ENCODE measurements around the gene IMMT. TPM values are rescaled to one million over a fixed set of nuclear protein-coding genes. Genes with fewer than 3 reads are reported as not detected.
A peak's percentile ranks its signal among the peaks of the same experiment; 100 is the strongest.

IMMT gene
- total and polyA plus RNA-seq, 2 experiments from 2014 or later, result 71.0 to 96.7 TPM

DNA sequence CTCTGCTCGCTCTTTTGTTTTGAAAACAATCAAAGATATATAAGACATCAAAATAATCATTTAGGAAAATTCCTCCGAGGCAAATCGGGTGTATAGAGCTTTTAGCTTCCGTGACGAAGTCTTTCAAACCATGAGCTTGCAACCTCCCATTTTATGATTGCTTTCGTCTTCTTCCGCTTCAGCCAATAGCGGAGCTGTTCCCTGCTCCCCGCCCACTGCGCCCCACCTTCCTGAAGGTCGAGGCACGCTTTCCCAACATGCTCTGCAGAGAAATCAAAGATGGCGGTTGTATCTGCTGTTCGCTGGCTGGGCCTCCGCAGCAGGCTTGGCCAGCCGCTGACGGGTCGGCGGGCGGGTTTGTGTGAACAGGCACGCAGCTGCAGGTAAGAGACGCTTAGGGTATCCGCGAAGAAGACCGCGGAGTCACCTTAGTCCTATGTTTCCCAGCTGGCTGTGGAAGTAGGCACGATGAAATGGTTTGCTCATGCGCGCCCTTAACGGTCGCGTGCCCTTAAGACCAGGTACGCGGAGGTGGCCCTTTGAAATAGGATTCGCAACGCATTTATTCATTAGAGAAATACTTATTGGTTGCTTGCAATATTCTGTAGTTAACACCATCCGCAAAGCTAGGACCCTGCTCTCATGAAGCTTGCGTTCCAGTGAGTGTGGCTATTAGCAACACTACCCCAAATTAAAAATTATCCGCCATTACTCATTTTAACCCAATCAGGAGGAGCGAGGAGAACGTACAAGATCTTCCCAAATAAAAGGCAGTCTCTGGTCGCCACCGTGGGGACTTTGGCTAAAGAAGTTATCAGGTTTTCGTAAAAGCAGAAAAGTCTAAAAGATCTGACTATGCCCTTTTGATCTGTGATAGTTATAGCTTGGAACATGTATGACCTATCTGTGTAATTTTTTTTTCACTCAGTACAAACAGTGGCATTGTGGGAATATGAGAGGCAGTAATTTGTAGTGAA is 89.0 kb downstream of the IMMT start, which contains the start of gene PTCD3:
Gene PTCD3 (plus strand): TSS at position 267 of the 977 bp plus-strand sequence. CDS start 13 bp downstream, at position 280.
- DNase-seq (ENCODE audit: low spot score) (peak; percentile 98), ATAC-seq (peak; percentile 94)
- Histone ChIP-seq H2AFZ (peak within 1 kb of the TSS; percentile 45; the same call in 1 of the 2 replicates), H4K20me1 (replicated peaks; ENCODE audit: insufficient read depth) (peaks cover 39% of the 10 kb centered on the region), H3K27ac (ENCODE audit: low read depth) (peak within 1 kb of the TSS; percentile 76), H3K79me2 (replicated peaks; ENCODE audit: insufficient read depth) (peaks cover 92% of the 10 kb centered on the region), H3K27me3 (ENCODE audit: insufficient read depth) (no peaks in the 10 kb centered on the region), H3K4me2 (peak within 1 kb of the TSS; percentile 94), H3K4me1 (ENCODE audit: insufficient read depth) (peaks cover 14% of the 10 kb centered on the region), H3K4me3 (peak within 1 kb of the TSS; percentile 89), H3K36me3 (ENCODE audit: insufficient read depth) (peaks cover 19% of the 10 kb centered on the region; the same call in 1 of the 2 replicates), H3F3A (replicated peaks; ENCODE audit: low read depth) (no peaks in the 10 kb centered on the region), H3K9me2 (ENCODE audit: insufficient read depth) (no peaks in the 10 kb centered on the region)
- no peak for TF ChIP-seq NANOG (IDR thresholded peaks at IDR 0.05; ENCODE audit: borderline replicate concordance)
- peak; percentile 76 for TF ChIP-seq CREB1 (CRISPR knock-in tag; IDR thresholded peaks at IDR 0.05; ENCODE audit: low read depth)
- TF ChIP-seq, protein P1, sequence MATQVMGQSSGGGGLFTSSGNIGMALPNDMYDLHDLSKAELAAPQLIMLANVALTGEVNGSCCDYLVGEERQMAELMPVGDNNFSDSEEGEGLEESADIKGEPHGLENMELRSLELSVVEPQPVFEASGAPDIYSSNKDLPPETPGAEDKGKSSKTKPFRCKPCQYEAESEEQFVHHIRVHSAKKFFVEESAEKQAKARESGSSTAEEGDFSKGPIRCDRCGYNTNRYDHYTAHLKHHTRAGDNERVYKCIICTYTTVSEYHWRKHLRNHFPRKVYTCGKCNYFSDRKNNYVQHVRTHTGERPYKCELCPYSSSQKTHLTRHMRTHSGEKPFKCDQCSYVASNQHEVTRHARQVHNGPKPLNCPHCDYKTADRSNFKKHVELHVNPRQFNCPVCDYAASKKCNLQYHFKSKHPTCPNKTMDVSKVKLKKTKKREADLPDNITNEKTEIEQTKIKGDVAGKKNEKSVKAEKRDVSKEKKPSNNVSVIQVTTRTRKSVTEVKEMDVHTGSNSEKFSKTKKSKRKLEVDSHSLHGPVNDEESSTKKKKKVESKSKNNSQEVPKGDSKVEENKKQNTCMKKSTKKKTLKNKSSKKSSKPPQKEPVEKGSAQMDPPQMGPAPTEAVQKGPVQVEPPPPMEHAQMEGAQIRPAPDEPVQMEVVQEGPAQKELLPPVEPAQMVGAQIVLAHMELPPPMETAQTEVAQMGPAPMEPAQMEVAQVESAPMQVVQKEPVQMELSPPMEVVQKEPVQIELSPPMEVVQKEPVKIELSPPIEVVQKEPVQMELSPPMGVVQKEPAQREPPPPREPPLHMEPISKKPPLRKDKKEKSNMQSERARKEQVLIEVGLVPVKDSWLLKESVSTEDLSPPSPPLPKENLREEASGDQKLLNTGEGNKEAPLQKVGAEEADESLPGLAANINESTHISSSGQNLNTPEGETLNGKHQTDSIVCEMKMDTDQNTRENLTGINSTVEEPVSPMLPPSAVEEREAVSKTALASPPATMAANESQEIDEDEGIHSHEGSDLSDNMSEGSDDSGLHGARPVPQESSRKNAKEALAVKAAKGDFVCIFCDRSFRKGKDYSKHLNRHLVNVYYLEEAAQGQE (IDR thresholded peaks at IDR 0.05; ENCODE audit: unreplicated experiment), result no peak
- peak; percentile 93 for TF ChIP-seq POLR2AphosphoS5 (IDR thresholded peaks at IDR 0.05; ENCODE audit: low read depth)
- Mint-ChIP-seq H3K27me3 (ENCODE audit: insufficient read depth, low read depth, poor library complexity) (no peaks in the 10 kb centered on the region), H3K4me1 (peaks cover 20% of the 10 kb centered on the region), H3K4me3 (peak within 1 kb of the TSS; percentile 95), H3K27ac (peak within 1 kb of the TSS; percentile 100), H3K9me3 (no peaks in the 10 kb centered on the region), H3K36me3 (ENCODE audit: low read depth) (peaks cover 69% of the 10 kb centered on the region)

DNA sequence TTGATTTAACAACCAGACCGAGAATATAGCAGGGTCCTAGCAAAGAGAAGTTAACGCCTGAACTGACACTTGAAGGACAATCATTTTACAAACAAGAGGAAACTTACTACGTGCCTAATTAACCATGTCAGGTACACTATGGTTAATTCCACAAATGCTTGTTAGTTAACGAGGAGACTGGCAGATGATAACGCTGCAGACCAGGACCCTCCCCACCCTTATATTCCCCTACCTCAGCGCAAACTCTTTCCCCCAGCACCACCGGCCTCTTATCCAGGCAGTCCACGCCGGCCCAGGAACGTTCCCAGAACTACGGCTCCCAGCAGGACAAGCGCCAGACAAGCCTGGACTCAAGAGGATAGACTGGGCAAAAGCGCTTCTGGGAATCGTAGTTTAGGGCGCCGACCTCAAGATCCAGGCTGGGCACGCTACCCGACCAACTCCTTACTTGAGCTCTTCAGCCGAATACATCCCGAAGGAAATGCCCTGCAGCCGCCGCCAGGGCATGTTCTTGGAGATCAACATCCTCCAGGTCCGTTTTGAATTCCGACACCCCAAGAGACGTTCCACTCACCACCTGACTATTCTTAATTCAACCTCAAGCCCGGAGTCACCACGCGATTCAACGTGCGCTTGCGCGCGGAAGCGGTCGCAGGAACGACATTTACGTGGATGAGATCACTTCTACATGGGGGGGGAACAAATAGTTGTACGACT is 89.9 kb downstream of the IMMT start, which contains the start of gene POLR1A:
Gene POLR1A (minus strand): TSS at position 635 of the 717 bp plus-strand sequence. CDS start 110 bp downstream, at position 525.
- Histone ChIP-seq H3K27me3 (ENCODE audit: insufficient read depth) (no peaks in the 10 kb centered on the region), H2AFZ (peak within 1 kb of the TSS; percentile 45; the same call in 1 of the 2 replicates), H3F3A (replicated peaks; ENCODE audit: low read depth) (no peaks in the 10 kb centered on the region), H3K9me2 (ENCODE audit: insufficient read depth) (no peaks in the 10 kb centered on the region), H3K79me2 (replicated peaks; ENCODE audit: insufficient read depth) (peaks cover 92% of the 10 kb centered on the region), H3K4me3 (peak within 1 kb of the TSS; percentile 89), H3K4me2 (peak within 1 kb of the TSS; percentile 94), H4K20me1 (replicated peaks; ENCODE audit: insufficient read depth) (peaks cover 40% of the 10 kb centered on the region), H3K36me3 (ENCODE audit: insufficient read depth) (peaks cover 17% of the 10 kb centered on the region; the same call in 1 of the 2 replicates), H3K27ac (ENCODE audit: low read depth) (peak within 1 kb of the TSS; percentile 76), H3K4me1 (ENCODE audit: insufficient read depth) (peaks cover 14% of the 10 kb centered on the region)
- no peaks in the 10 kb centered on the region for H3K27me3 Mint-ChIP-seq (ENCODE audit: insufficient read depth, low read depth, poor library complexity)
- H3K36me3 Mint-ChIP-seq (ENCODE audit: low read depth), result peaks cover 65% of the 10 kb centered on the region
- peaks cover 20% of the 10 kb centered on the region for H3K4me1 Mint-ChIP-seq
- H3K9me3 Mint-ChIP-seq, result no peaks in the 10 kb centered on the region
- peak; percentile 98 for ATAC-seq
- peak; percentile 97 for DNase-seq (ENCODE audit: low spot score)
- H3K4me3 Mint-ChIP-seq, result peak within 1 kb of the TSS; percentile 95
- peak within 1 kb of the TSS; percentile 100 for H3K27ac Mint-ChIP-seq
- TF ChIP-seq, protein P2, sequence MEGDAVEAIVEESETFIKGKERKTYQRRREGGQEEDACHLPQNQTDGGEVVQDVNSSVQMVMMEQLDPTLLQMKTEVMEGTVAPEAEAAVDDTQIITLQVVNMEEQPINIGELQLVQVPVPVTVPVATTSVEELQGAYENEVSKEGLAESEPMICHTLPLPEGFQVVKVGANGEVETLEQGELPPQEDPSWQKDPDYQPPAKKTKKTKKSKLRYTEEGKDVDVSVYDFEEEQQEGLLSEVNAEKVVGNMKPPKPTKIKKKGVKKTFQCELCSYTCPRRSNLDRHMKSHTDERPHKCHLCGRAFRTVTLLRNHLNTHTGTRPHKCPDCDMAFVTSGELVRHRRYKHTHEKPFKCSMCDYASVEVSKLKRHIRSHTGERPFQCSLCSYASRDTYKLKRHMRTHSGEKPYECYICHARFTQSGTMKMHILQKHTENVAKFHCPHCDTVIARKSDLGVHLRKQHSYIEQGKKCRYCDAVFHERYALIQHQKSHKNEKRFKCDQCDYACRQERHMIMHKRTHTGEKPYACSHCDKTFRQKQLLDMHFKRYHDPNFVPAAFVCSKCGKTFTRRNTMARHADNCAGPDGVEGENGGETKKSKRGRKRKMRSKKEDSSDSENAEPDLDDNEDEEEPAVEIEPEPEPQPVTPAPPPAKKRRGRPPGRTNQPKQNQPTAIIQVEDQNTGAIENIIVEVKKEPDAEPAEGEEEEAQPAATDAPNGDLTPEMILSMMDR (conservative IDR thresholded peaks at IDR 0.05; ENCODE audit: low read depth in 2 of 2), result no peak
- TF ChIP-seq CREB1 (CRISPR knock-in tag; IDR thresholded peaks at IDR 0.05; ENCODE audit: low read depth) (no peak), STAT1 (IDR thresholded peaks at IDR 0.05; ENCODE audit: unreplicated experiment) (no peak), JUNB (IDR thresholded peaks at IDR 0.05; ENCODE audit: unreplicated experiment) (no peak), ZNF331 (CRISPR knock-in tag; IDR thresholded peaks at IDR 0.05; ENCODE audit: low read depth) (no peak), ZNF114 (CRISPR knock-in tag; IDR thresholded peaks at IDR 0.05) (no peak)
- TF ChIP-seq, protein P3, sequence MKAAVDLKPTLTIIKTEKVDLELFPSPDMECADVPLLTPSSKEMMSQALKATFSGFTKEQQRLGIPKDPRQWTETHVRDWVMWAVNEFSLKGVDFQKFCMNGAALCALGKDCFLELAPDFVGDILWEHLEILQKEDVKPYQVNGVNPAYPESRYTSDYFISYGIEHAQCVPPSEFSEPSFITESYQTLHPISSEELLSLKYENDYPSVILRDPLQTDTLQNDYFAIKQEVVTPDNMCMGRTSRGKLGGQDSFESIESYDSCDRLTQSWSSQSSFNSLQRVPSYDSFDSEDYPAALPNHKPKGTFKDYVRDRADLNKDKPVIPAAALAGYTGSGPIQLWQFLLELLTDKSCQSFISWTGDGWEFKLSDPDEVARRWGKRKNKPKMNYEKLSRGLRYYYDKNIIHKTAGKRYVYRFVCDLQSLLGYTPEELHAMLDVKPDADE (IDR thresholded peaks at IDR 0.05), result peak; percentile 90
